Endodermal cell (in vitro differentiated cells): ENCODE data around the gene NTRK1. TPM values are rescaled to one million over a fixed set of nuclear protein-coding genes. Genes with fewer than 3 reads are reported as not detected.

Experiments
- DNase-seq: peaks from one replicate; pipeline ENCODE4 v3.0.0-alpha.2; 2017
- H3K27ac ChIP-seq: 2 replicates; pipeline ENCODE4 v1.5.1; 2013; ENCODE audit warnings: mild to moderate bottlenecking, low read depth, low read length, moderate library complexity
- H3K27me3 ChIP-seq: 2 replicates; pipeline ENCODE4 v1.6.1; 2013; ENCODE audit warnings: mild to moderate bottlenecking, low read length, moderate library complexity; ENCODE audit not compliant: insufficient read depth, control insufficient read depth, poor library complexity, severe bottlenecking
- H3K36me3 ChIP-seq: 2 replicates; pipeline ENCODE4 v1.7.0; 2013; ENCODE audit warnings: mild to moderate bottlenecking, low read length, moderate library complexity; ENCODE audit not compliant: control insufficient read depth, insufficient read depth
- H3K4me1 ChIP-seq: one replicate; pipeline ENCODE4 v1.7.0; 2013; ENCODE audit warnings: low read length; ENCODE audit not compliant: control insufficient read depth, insufficient read depth
- H3K4me3 ChIP-seq: 2 replicates; pipeline ENCODE4 v1.5.1; 2013; ENCODE audit warnings: mild to moderate bottlenecking, low read length, moderate library complexity
- H3K9ac ChIP-seq: 2 replicates; pipeline ENCODE4 v1.6.1; 2013; ENCODE audit warnings: mild to moderate bottlenecking, low read length, moderate library complexity; ENCODE audit not compliant: poor library complexity, severe bottlenecking; ENCODE audit errors: extremely low read depth
- H3K9me3 ChIP-seq: 2 replicates; pipeline ENCODE4 v1.6.1; 2013; ENCODE audit warnings: mild to moderate bottlenecking, low read length, moderate library complexity; ENCODE audit not compliant: control insufficient read depth
- H3K27ac Mint-ChIP-seq: 2 replicates; pipeline ENCODE4 v1.8.0; 2020; ENCODE audit warnings: mixed read lengths
- H3K27me3 Mint-ChIP-seq: 2 replicates; pipeline ENCODE4 v1.8.0; 2021; ENCODE audit warnings: mild to moderate bottlenecking, mixed read lengths; ENCODE audit not compliant: insufficient read depth
- H3K36me3 Mint-ChIP-seq: 2 replicates; pipeline ENCODE4 v1.8.0; 2020; ENCODE audit warnings: low read depth, mixed read lengths
- H3K4me1 Mint-ChIP-seq: 2 replicates; pipeline ENCODE4 v1.8.0; 2020; ENCODE audit warnings: mixed read lengths
- H3K4me3 Mint-ChIP-seq: 2 replicates; pipeline ENCODE4 v1.8.0; 2020; ENCODE audit warnings: mild to moderate bottlenecking, moderate library complexity, mixed read lengths
- H3K9me3 Mint-ChIP-seq: 2 replicates; pipeline ENCODE4 v1.8.0; 2020; ENCODE audit warnings: mild to moderate bottlenecking, mixed read lengths
- CTCF ChIP-seq: fragments of 200-600 bp; sonication (generic); conservative IDR thresholded peaks from 2 replicates; pipeline ENCODE4 v1.5.0; 2021; ENCODE audit warnings: antibody characterized with exemption, mild to moderate bottlenecking
- WGBS, 2 experiments: methylation state at CpG; one replicate each; pipeline versions ENCODE4 v1.1.5 to v1.1.7; 2013; ENCODE audit warnings: missing lambda C conversion rate in 2 of 2, mixed read lengths in 1 of 2; ENCODE audit not compliant: insufficient coverage in 1 of 2, insufficient read length in 1 of 2; 5-methylcytosine and 5-hydroxymethylcytosine counted together
- total RNA-seq, 2 donors: library from RNA; stranded (reverse); fragmentation: NEBNext Ultra II Directional in 1 of 2; extraction: Animal tissue kit (Norgen Biotek cat#: 25700) in 1 of 2; gene quantifications; 2 replicates in 1 of 2; 3 replicates in 1 of 2; pipeline ENCODE4 v1.2.1, GENCODE V29; 2021

Gene NTRK1
- total RNA-seq, 2 donors from 2014 or later: 0.44 to 0.82 TPM

- no peaks in the 10 kb centered on the region for H3K36me3 Mint-ChIP-seq
- Histone ChIP-seq H3K4me1 (no peaks in the 10 kb centered on the region), H3K9me3 (no peaks in the 10 kb centered on the region), H3K27me3 (peaks cover 30% of the 10 kb centered on the region), H3K27ac (no peak overlapping the region), H3K9ac (no peak overlapping the region), H3K36me3 (no peaks in the 10 kb centered on the region), H3K4me3 (no peak overlapping the region)
- no peak overlapping the region for H3K4me3 Mint-ChIP-seq
- peaks cover 68% of the 10 kb centered on the region for H3K27me3 Mint-ChIP-seq
- H3K27ac Mint-ChIP-seq: no peak overlapping the region
- no peak for DNase-seq
- no peaks in the 10 kb centered on the region for H3K9me3 Mint-ChIP-seq
- no peak for TF ChIP-seq CTCF
- 71 to 89% methylated on average over 3 to 5 of the region's 5 CpGs for WGBS, 2 experiments
- H3K4me1 Mint-ChIP-seq: peaks cover 11% of the 10 kb centered on the region
Observed at GRCh38 chr1:156815307-156815826, 45.3 kb upstream of the NTRK1 start.

- Histone ChIP-seq H3K27me3 (peaks cover 30% of the 10 kb centered on the region), H3K36me3 (no peaks in the 10 kb centered on the region), H3K9ac (no peak overlapping the region), H3K9me3 (no peaks in the 10 kb centered on the region), H3K4me1 (no peaks in the 10 kb centered on the region), H3K27ac (no peak overlapping the region), H3K4me3 (no peak overlapping the region)
- no peaks in the 10 kb centered on the region for H3K36me3 Mint-ChIP-seq
- H3K9me3 Mint-ChIP-seq: no peaks in the 10 kb centered on the region
- DNase-seq: no peak
- H3K27me3 Mint-ChIP-seq: peaks cover 73% of the 10 kb centered on the region
- H3K27ac Mint-ChIP-seq: no peak overlapping the region
- H3K4me1 Mint-ChIP-seq: peaks cover 11% of the 10 kb centered on the region
- no peak overlapping the region for H3K4me3 Mint-ChIP-seq
- TF ChIP-seq CTCF: no peak
- WGBS, 2 experiments: 58 to 71% methylated on average over 2 to 10 of the region's 10 CpGs
Observed at GRCh38 chr1:156815961-156816422, 44.7 kb upstream of the NTRK1 start.

GRCh38 chr1:156816561-156817328, 43.9 kb upstream of the NTRK1 start, which contains the start of gene SH2D2A:
Gene SH2D2A (minus strand): TSS chr1:156816848. CDS start chr1:156816708, 140 bp downstream.
- Histone ChIP-seq H3K27ac (no peak within 1 kb of the TSS), H3K9ac (no peak within 1 kb of the TSS), H3K27me3 (peaks cover 30% of the 10 kb centered on the region), H3K36me3 (no peaks in the 10 kb centered on the region), H3K9me3 (no peaks in the 10 kb centered on the region), H3K4me1 (no peaks in the 10 kb centered on the region), H3K4me3 (no peak within 1 kb of the TSS)
- Mint-ChIP-seq H3K9me3 (no peaks in the 10 kb centered on the region), H3K4me3 (no peak within 1 kb of the TSS), H3K4me1 (peaks cover 11% of the 10 kb centered on the region), H3K36me3 (no peaks in the 10 kb centered on the region), H3K27me3 (peaks cover 73% of the 10 kb centered on the region), H3K27ac (no peak within 1 kb of the TSS)
- TF ChIP-seq CTCF: no peak
- no peak for DNase-seq
- WGBS, 2 experiments: 78% methylated on average over 10 of the region's 10 CpGs; no CpG with 5 or more reads in 1 of the 2 experiments
